Measurements from ENCODE around the gene DLG2. TPM values are rescaled to one million over a fixed set of nuclear protein-coding genes. Genes with fewer than 3 reads are reported as not detected.

DLG2 gene
- total RNA-seq, 2 donors from 2014 or later: 3.8 to 16.4 TPM

GRCh38 chr11:84419616-84420015, 1207.5 kb downstream of the DLG2 start:
- H3K4me3 ChIP-seq: no peak overlapping the region
- DNase-seq (ENCODE audit: low spot score) (no peak), ATAC-seq (ENCODE audit: insufficient number of reproducible peaks, low FRiP score, low read depth) (no peak)
- H3K36me3 ChIP-seq: no peaks in the 10 kb centered on the region
- no peaks in the 10 kb centered on the region for H3K9me3 ChIP-seq
- no peak overlapping the region for H3K27ac ChIP-seq
- no peaks in the 10 kb centered on the region for H3K4me1 ChIP-seq (ENCODE audit: control insufficient read depth in 1 of 2, low read depth in 2 of 2)
- TF ChIP-seq CTCF (IDR thresholded peaks at IDR 0.05): no peak
- H3K27me3 ChIP-seq (replicated peaks; ENCODE audit: insufficient read depth): no peaks in the 10 kb centered on the region

- no peak for TF ChIP-seq CTCF (IDR thresholded peaks at IDR 0.05)
Measured at GRCh38 chr11:84414920-84415319, 1212.2 kb downstream of the DLG2 start.

GRCh38 chr11:84413549-84413948, 1213.6 kb downstream of the DLG2 start:
- DNase-seq (ENCODE audit: low spot score) (no peak), ATAC-seq (ENCODE audit: insufficient number of reproducible peaks, low FRiP score, low read depth) (no peak)
- no peaks in the 10 kb centered on the region for H3K4me1 ChIP-seq (ENCODE audit: control insufficient read depth in 1 of 2, low read depth in 2 of 2)
- no peak overlapping the region for H3K27ac ChIP-seq
- no peaks in the 10 kb centered on the region for H3K36me3 ChIP-seq
- no peaks in the 10 kb centered on the region for H3K27me3 ChIP-seq (replicated peaks; ENCODE audit: insufficient read depth)
- H3K9me3 ChIP-seq: no peaks in the 10 kb centered on the region
- TF ChIP-seq CTCF (IDR thresholded peaks at IDR 0.05): no peak
- H3K4me3 ChIP-seq: no peak overlapping the region

More at GRCh38 chr11:84414920-84415319, 1212.2 kb downstream of the DLG2 start:
- H3K36me3 ChIP-seq: no peaks in the 10 kb centered on the region
- no peaks in the 10 kb centered on the region for H3K27me3 ChIP-seq (replicated peaks; ENCODE audit: insufficient read depth)
- H3K4me3 ChIP-seq: no peak overlapping the region
- DNase-seq (ENCODE audit: low spot score) (no peak), ATAC-seq (ENCODE audit: insufficient number of reproducible peaks, low FRiP score, low read depth) (no peak)
- H3K27ac ChIP-seq: no peak overlapping the region
- no peaks in the 10 kb centered on the region for H3K4me1 ChIP-seq (ENCODE audit: control insufficient read depth in 1 of 2, low read depth in 2 of 2)
- H3K9me3 ChIP-seq: no peaks in the 10 kb centered on the region

GRCh38 chr11:84412862-84413261, 1214.3 kb downstream of the DLG2 start:
- Histone ChIP-seq H3K27me3 (replicated peaks; ENCODE audit: insufficient read depth) (no peaks in the 10 kb centered on the region), H3K4me1 (ENCODE audit: control insufficient read depth in 1 of 2, low read depth in 2 of 2) (no peaks in the 10 kb centered on the region), H3K4me3 (no peak overlapping the region), H3K27ac (no peak overlapping the region), H3K9me3 (no peaks in the 10 kb centered on the region), H3K36me3 (no peaks in the 10 kb centered on the region)
- no peak for TF ChIP-seq CTCF (IDR thresholded peaks at IDR 0.05)
- no peak for DNase-seq (ENCODE audit: low spot score)
- no peak for ATAC-seq (ENCODE audit: insufficient number of reproducible peaks, low FRiP score, low read depth)

- Histone ChIP-seq H3K9me3 (no peaks in the 10 kb centered on the region), H3K4me3 (no peak overlapping the region), H3K36me3 (no peaks in the 10 kb centered on the region), H3K27me3 (replicated peaks; ENCODE audit: insufficient read depth) (no peaks in the 10 kb centered on the region), H3K4me1 (ENCODE audit: control insufficient read depth in 1 of 2, low read depth in 2 of 2) (no peaks in the 10 kb centered on the region), H3K27ac (no peak overlapping the region)
- no peak for TF ChIP-seq CTCF (IDR thresholded peaks at IDR 0.05)
- ATAC-seq (ENCODE audit: insufficient number of reproducible peaks, low FRiP score, low read depth) (no peak), DNase-seq (ENCODE audit: low spot score) (no peak)
Measured at GRCh38 chr11:84408946-84409411, 1218.2 kb downstream of the DLG2 start.

All from thoracic aorta (tissue), 2 donors.